A549 (cell line): Measurements from ENCODE around the gene RPL37A. TPM values are rescaled to one million over a fixed set of nuclear protein-coding genes. Genes with fewer than 3 reads are reported as not detected.
A peak's percentile ranks its signal among the peaks of the same experiment; 100 is the strongest.

Source experiments
- ATAC-seq, 2 experiments: fragments of 200-7000 bp in 1 of 2; fragments of >200 bp in 1 of 2; cut with Nextera tagmentation in 1 of 2; cut with Tn5 transposase in 1 of 2; 3 replicates each; pipeline versions ENCODE4 v1.8.0 to v1.9.1; 2018 to 2020; ENCODE audit warnings: mild to moderate bottlenecking in 1 of 2, moderate library complexity in 1 of 2
- CTCF ChIA-PET: fragments of 300-600 bp; sonication (Branson Sonifier 250); formaldehyde crosslinking; extraction: SDS; loops from one replicate; lab custom pipeline; 2021; ENCODE audit warnings: antibody characterized with exemption, inconsistent platforms; lab: Yijun Ruan, JAX
- POLR2A ChIA-PET: fragments of 350-600 bp; formaldehyde crosslinking; extraction: SDS; loops from one replicate; lab custom pipeline; 2021; ENCODE audit warnings: antibody characterized with exemption, inconsistent platforms; lab: Yijun Ruan, JAX
- DNase-seq, 2 experiments: peaks; one replicate each; pipeline versions ENCODE4 v3.0.0 to v3.0.0-alpha.2; 2011 to 2016; ENCODE audit warnings: low read depth in 1 of 2, low spot score in 1 of 2
- FAIRE-seq: peaks from 2 replicates; lab custom pipeline; 2011; peaks lifted over from hg19 to GRCh38; lab: Jason Lieb, UNC
- H3K27ac ChIP-seq, 2 experiments: fragments of >200 bp; sonication (Bioruptor Twin); formaldehyde crosslinking; 3 replicates each; pipeline ENCODE4 v1.5.1; 2016 to 2017
- H3K4me1 ChIP-seq: fragments of >200 bp; sonication (Bioruptor Twin); formaldehyde crosslinking; 3 replicates; pipeline ENCODE4 v1.6.1; 2016
- H3K4me2 ChIP-seq: fragments of >200 bp; sonication (Bioruptor Twin); formaldehyde crosslinking; 3 replicates; pipeline ENCODE4 v1.6.1; 2016
- H3K4me3 ChIP-seq: fragments of >200 bp; sonication (Bioruptor Twin); formaldehyde crosslinking; 3 replicates; pipeline ENCODE4 v1.5.1; 2016
- H3K9me3 ChIP-seq: fragments of >200 bp; sonication (Bioruptor Twin); formaldehyde crosslinking; 3 replicates; pipeline ENCODE4 v1.6.1; 2016
- BHLHE40 ChIP-seq: IDR thresholded peaks from 2 replicates; pipeline ENCODE4 v1.6.1; 2012; ENCODE audit warnings: low read depth, low read length, inconsistent platforms
- CBX2 ChIP-seq: fragments of 200-600 bp; sonication (generic); IDR thresholded peaks from 2 replicates; pipeline ENCODE4 v1.6.1; 2016; ENCODE audit warnings: low read depth, mild to moderate bottlenecking, borderline replicate concordance
- E2F6 ChIP-seq: IDR thresholded peaks from 2 replicates; pipeline ENCODE4 v1.6.1; 2012; ENCODE audit warnings: low read depth, borderline replicate concordance
- FOSL2 ChIP-seq, 2 experiments: fragments of 450-650 bp in 1 of 2; fragments of >200 bp in 1 of 2; sonication (Bioruptor Twin) in 1 of 2; formaldehyde crosslinking; IDR thresholded peaks; 2 replicates each; pipeline versions ENCODE4 v1.5.0 to v1.6.1; 2016 to 2020; ENCODE audit warnings: mild to moderate bottlenecking in 1 of 2, moderate library complexity in 1 of 2
- HDAC2 ChIP-seq: fragments of 200-600 bp; sonication (generic); IDR thresholded peaks from 2 replicates; pipeline ENCODE4 v1.6.1; 2016
- HMGXB4 ChIP-seq: fragments of 250-450 bp; sonication (Bioruptor Pico); IDR thresholded peaks from 2 replicates; pipeline ENCODE4 v1.5.0; 2021; ENCODE audit warnings: mild to moderate bottlenecking, moderate library complexity, borderline replicate concordance
- HOXA7 ChIP-seq: fragments of 250-450 bp; sonication (Bioruptor Pico); IDR thresholded peaks from 2 replicates; pipeline ENCODE4 v1.5.0; 2020; ENCODE audit warnings: mild to moderate bottlenecking, moderate library complexity
- MAFK ChIP-seq: fragments of 450-650 bp; IDR thresholded peaks from 2 replicates; pipeline ENCODE4 v1.6.1; 2014; ENCODE audit not compliant: partially characterized antibody
- NPAS2 ChIP-seq: fragments of 250-450 bp; sonication (Bioruptor Pico); IDR thresholded peaks from 2 replicates; pipeline ENCODE4 v1.8.0; 2022; ENCODE audit warnings: mild to moderate bottlenecking, moderate library complexity, borderline replicate concordance
- NR3C1 ChIP-seq: fragments of >200 bp; sonication (Bioruptor Twin); formaldehyde crosslinking; IDR thresholded peaks from 3 replicates; pipeline ENCODE4 v1.6.1; 2017
- POLR2A ChIP-seq: IDR thresholded peaks from 2 replicates; pipeline ENCODE4 v1.6.1; 2012; ENCODE audit warnings: mild to moderate bottlenecking, low read length
- POLR2AphosphoS2 ChIP-seq: conservative IDR thresholded peaks from 2 replicates; pipeline ENCODE4 v1.6.1; 2012; ENCODE audit warnings: low read length, improper control_type of control experiment, inconsistent platforms
- RAD21 ChIP-seq, 2 experiments: fragments of >200 bp in 1 of 2; sonication (Bioruptor Twin) in 1 of 2; formaldehyde crosslinking in 1 of 2; IDR thresholded peaks in 1 of 2; conservative IDR thresholded peaks in 1 of 2; 2 replicates in 1 of 2; 3 replicates in 1 of 2; pipeline ENCODE4 v1.6.1; 2012 to 2018; ENCODE audit warnings: inconsistent platforms in 1 of 2
- RCOR1 ChIP-seq: fragments of 150-350 bp; IDR thresholded peaks from 2 replicates; pipeline ENCODE4 v1.6.1; 2014; ENCODE audit warnings: antibody characterized with exemption, low read length, low read depth
- REST ChIP-seq: fragments of 200-600 bp; sonication (generic); IDR thresholded peaks from 2 replicates; pipeline ENCODE4 v1.6.1; 2016; ENCODE audit warnings: antibody characterized with exemption, mild to moderate bottlenecking, moderate library complexity
- RFX5 ChIP-seq: fragments of 450-650 bp; IDR thresholded peaks from 2 replicates; pipeline ENCODE4 v1.7.1; 2014; ENCODE audit warnings: antibody characterized with exemption, mild to moderate bottlenecking, moderate library complexity
- SMC3 ChIP-seq: fragments of >200 bp; sonication (Bioruptor Twin); formaldehyde crosslinking; IDR thresholded peaks from 3 replicates; pipeline ENCODE4 v1.6.1; 2018; ENCODE audit warnings: inconsistent platforms
- TP53 ChIP-seq: fragments of 250-450 bp; sonication (Bioruptor Pico); IDR thresholded peaks from 2 replicates; pipeline ENCODE4 v1.5.0; 2021; ENCODE audit warnings: mild to moderate bottlenecking, moderate library complexity
- ZNF302 ChIP-seq: fragments of 250-450 bp; sonication (Bioruptor Pico); IDR thresholded peaks from 2 replicates; pipeline ENCODE4 v1.9.0; 2021; ENCODE audit warnings: inconsistent platforms, mild to moderate bottlenecking, moderate library complexity
- ZSCAN20 ChIP-seq: fragments of 250-450 bp; sonication (Bioruptor Pico); IDR thresholded peaks from 2 replicates; pipeline ENCODE4 v1.8.0; 2022; ENCODE audit warnings: mild to moderate bottlenecking, moderate library complexity
- WGBS: methylation state at CpG from one replicate; pipeline ENCODE4 v1.1.6; 2017; ENCODE audit errors: missing lambda C conversion rate; 5-methylcytosine and 5-hydroxymethylcytosine counted together
- polyA plus RNA-seq, 4 experiments: library from polyadenylated mRNA; depleted of rRNA in 3 of 4; stranded (reverse); fragments of >200 nt; fragmentation: RNase III in 1 of 4; extraction: RNeasy Plus Mini Kit Qiagen cat#74134 plus additional on column Dnase treatment in 1 of 4; gene quantifications; 2 replicates in 3 of 4; 3 replicates in 1 of 4; pipeline ENCODE4 v1.2.3, GENCODE V29; 2011 to 2017
- TF ChIP-seq, protein P1 (sequence below): fragments of 450-650 bp; IDR thresholded peaks from 2 replicates; pipeline ENCODE4 v1.6.1; 2014; ENCODE audit warnings: antibody characterized with exemption

Gene RPL37A
- polyA plus RNA-seq, 2 of the 4 experiments (the other 2 are of a cell fraction), result 4,046 to 4,381 TPM

- CTCF ChIA-PET, result interaction anchor here (1.0 to 13.2 kb wide), 13 partner anchors 11 to 154 kb away, joined by 3 to 402 read pairs (median 4); no protein-coding TSS in a partner anchor
Measured at GRCh38 chr2:216520112-216520511, 21.5 kb downstream of the RPL37A start.

GRCh38 chr2:216522892-216523502 is 24.4 kb downstream of the RPL37A start:
- FAIRE-seq, result no peak
- ChIA-PET CTCF (interaction anchor here (1.1 to 13.2 kb wide), 3 partner anchors 127 to 142 kb away, joined by 3 to 402 read pairs (median 3); no protein-coding TSS in a partner anchor), POLR2A (no interaction called here)

More at GRCh38 chr2:216520112-216520511, 21.5 kb downstream of the RPL37A start:
- H3K4me2 ChIP-seq, result no peak overlapping the region
- POLR2A ChIA-PET, result interaction anchor here (1.6 kb wide), 1 partner anchor 146 kb away, joined by 3 read pairs; no protein-coding TSS in a partner anchor
- H3K9me3 ChIP-seq, result no peaks in the 10 kb centered on the region
- DNase-seq (no peak), ATAC-seq (no peak), FAIRE-seq (no peak)
- no peak overlapping the region for H3K27ac ChIP-seq
- peak; percentile 6 for TF ChIP-seq MAFK
- TF ChIP-seq RCOR1, result no peak
- TF ChIP-seq POLR2AphosphoS2, result no peak
- WGBS, result 90% methylated on average over 4 of the region's 4 CpGs
- H3K4me3 ChIP-seq, result no peak overlapping the region
- no peaks in the 10 kb centered on the region for H3K4me1 ChIP-seq

More at GRCh38 chr2:216522892-216523502, 24.4 kb downstream of the RPL37A start:
- WGBS, result 87% methylated on average over 1 of the region's 1 CpG
- H3K9me3 ChIP-seq, result no peaks in the 10 kb centered on the region
- H3K4me1 ChIP-seq, result no peaks in the 10 kb centered on the region
- no peak overlapping the region for H3K4me2 ChIP-seq
- TF ChIP-seq SMC3, result no peak
- TF ChIP-seq TP53 (CRISPR knock-in tag), result no peak
- no peak for TF ChIP-seq RAD21 (conservative IDR thresholded peaks at IDR 0.05 in 1 of 2, IDR thresholded peaks at IDR 0.05 in 1 of 2)
- TF ChIP-seq FOSL2 (IDR thresholded peaks at IDR 0.05), result no peak
- no peak for TF ChIP-seq FOSL2 (CRISPR knock-in tag; IDR thresholded peaks at IDR 0.05)
- TF ChIP-seq RCOR1, result no peak
- TF ChIP-seq HMGXB4, result no peak
- no peak for TF ChIP-seq RFX5
- no peak for TF ChIP-seq HOXA7
- TF ChIP-seq REST, result no peak
- TF ChIP-seq HDAC2, result no peak
- no peak for TF ChIP-seq E2F6
- TF ChIP-seq BHLHE40, result no peak
- TF ChIP-seq ZNF302 (CRISPR knock-in tag), result no peak
- TF ChIP-seq NR3C1, result no peak
- no peak for TF ChIP-seq NPAS2 (CRISPR knock-in tag)
- TF ChIP-seq CBX2, result no peak
- TF ChIP-seq ZSCAN20 (CRISPR knock-in tag), result no peak
- TF ChIP-seq, protein P1, sequence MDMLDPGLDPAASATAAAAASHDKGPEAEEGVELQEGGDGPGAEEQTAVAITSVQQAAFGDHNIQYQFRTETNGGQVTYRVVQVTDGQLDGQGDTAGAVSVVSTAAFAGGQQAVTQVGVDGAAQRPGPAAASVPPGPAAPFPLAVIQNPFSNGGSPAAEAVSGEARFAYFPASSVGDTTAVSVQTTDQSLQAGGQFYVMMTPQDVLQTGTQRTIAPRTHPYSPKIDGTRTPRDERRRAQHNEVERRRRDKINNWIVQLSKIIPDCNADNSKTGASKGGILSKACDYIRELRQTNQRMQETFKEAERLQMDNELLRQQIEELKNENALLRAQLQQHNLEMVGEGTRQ, result no peak
- TF ChIP-seq POLR2A, result no peak
- no peak for DNase-seq
- ATAC-seq, result no peak
- H3K27ac ChIP-seq, result no peak overlapping the region
- H3K4me3 ChIP-seq, result no peak overlapping the region
